ENCODE results near the gene PLCB4.
"Not testable (repeated sequence)": the region's sequence is repeated elsewhere in the genome, so short reads cannot be mapped to it uniquely, and the experiment has no call there.

The PLCB4 gene

DNA sequence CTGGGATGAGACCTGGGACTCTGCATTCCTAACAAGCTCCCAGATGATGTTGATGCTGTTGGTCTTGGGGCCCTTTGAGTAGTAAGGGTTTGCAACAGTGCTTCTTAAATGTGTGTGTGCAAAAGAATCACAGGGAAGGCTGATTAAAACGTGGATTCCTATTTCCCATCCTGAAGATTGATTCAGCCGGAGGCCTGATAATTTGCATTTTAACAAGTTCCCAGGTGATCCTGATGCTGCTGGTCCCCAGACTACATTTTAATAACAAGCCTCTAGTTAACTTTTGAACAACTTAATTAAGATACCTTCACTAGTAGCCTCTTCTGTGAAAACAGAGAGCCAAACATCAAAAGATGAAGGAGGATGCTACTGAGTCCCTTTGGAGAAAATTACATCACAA lies 289.1 kb downstream of the PLCB4 start:
- DNase-seq (ENCODE audit: insufficient read length, low spot score): no peak
- FAIRE-seq: no peak
- TF ChIP-seq POLR2A (IDR thresholded peaks at IDR 0.05; ENCODE audit: low read depth, low read length): no peak

DNA sequence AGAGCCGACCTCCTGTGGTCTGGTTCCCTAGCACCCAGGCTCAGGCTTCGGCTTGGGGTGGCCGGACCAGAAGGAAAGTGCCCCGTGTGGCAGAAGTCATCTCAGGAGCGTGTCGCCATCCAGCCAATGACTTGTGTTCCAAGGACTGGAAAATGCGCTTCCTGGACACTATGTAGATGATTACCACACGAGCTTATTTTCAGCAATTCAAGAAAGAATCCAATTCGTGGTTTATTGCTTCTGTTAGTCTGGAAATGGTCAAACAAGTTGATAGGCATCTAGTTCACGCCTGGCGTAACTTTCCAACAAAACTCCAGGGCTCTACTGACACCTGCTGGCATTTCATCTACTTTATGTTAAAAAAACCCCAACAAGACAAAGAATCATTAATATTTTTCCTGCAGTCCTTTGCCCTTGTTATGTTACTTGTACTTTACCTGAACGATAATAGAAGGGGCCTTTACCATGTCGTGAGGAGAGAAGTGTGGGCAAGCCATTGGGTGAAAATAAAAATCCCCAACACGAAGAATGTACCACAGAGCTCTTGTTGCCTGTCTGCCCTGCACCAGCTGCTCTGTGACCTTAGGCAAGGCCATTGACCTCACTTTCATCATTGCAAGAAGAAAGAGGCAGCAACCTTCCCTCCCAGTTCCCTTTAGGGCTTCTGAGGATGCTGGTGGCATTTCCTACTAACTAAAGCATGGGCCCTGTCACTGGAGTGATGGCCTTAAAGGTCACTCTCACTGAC lies 290.8 kb downstream of the PLCB4 start:
- no peak for DNase-seq (ENCODE audit: insufficient read length, low spot score)
- no peak for TF ChIP-seq POLR2A (IDR thresholded peaks at IDR 0.05; ENCODE audit: low read depth, low read length)
- no peak for FAIRE-seq

DNA sequence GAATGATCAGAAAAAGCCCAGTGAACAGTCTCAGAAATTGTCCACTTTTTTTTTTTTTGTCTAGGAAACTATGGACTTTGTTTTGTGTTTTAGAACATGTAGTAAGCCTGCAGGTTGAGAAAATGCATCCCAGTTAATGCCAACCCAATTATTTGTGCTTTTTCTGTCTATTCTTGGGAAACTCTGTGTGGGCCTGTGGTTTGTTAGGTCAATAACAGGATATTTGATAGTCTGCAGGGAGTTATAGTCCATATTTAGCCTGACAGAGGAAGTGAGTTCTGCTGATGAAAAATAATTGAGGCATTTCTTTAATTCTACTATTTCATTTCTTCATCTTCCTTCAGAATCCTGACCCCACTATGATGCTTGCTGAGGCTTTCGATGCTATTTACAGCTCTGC lies 291.5 kb downstream of the PLCB4 start:
- TF ChIP-seq POLR2A (IDR thresholded peaks at IDR 0.05; ENCODE audit: low read depth, low read length): no peak
- DNase-seq (ENCODE audit: insufficient read length, low spot score): no peak
- FAIRE-seq: no peak

DNA sequence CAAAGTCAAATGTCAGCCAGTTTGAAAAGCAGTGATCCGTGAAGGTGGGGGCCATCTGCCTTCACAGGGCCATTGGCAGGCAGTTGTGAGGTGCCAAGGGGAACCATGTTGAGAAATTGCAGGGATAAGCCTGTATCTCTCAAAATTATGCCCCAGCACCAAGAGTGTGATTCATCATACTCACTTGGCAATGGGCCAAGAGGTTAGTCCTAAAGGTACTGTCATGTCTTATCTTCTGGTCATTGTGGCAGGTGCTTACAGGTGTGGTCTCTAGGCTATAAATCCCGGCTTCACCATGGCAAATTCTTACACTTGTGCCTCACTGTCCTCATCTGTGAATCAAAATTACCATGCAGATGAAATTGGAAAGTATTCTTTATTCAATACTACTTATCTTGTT lies 294.8 kb downstream of the PLCB4 start:
- TF ChIP-seq POLR2A (IDR thresholded peaks at IDR 0.05; ENCODE audit: low read depth, low read length): no peak
- no peak for FAIRE-seq
- DNase-seq (ENCODE audit: insufficient read length, low spot score): no peak

DNA sequence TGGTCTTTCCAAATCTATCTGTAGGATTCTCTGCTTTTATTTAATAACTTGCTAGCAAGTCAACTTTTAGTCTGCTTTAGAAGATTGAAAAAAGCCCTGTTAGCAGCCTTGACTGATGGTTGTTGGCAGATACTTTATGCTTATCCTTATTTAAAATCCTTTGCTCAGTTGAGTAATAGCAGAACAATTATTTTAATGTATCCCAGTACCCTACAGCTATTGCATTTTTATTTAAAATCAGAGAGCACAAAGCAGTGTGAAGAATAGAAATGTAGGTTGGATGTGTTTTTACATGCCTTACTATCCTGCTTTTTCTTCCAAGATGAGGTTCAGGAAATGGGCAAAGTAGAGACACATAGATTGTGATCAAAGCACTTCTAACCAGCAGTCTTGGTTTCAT lies 298.4 kb downstream of the PLCB4 start:
- DNase-seq (ENCODE audit: insufficient read length, low spot score): no peak
- no peak for TF ChIP-seq POLR2A (IDR thresholded peaks at IDR 0.05; ENCODE audit: low read depth, low read length)
- FAIRE-seq: no peak

DNA sequence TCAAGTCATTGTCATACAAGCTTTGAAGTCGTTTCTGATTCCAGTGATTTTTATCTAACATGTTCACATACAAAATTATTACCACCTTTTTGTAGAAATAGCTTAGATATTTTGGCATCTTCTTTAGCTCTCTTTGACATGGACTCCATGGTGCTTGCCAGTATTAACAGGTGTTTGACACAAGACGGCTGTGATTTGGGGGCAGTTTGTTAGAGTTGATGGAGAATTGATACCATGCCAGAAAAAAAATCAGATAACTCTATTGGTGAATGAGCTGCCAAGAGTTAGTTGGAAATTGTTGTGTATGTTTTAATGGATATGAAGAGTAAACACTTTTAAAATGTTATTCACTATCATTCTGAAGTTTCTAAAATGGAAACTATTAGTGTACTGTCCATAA lies 298.9 kb downstream of the PLCB4 start:
- TF ChIP-seq POLR2A (IDR thresholded peaks at IDR 0.05; ENCODE audit: low read depth, low read length): no peak
- DNase-seq (ENCODE audit: insufficient read length, low spot score) (no peak), FAIRE-seq (no peak)

DNA sequence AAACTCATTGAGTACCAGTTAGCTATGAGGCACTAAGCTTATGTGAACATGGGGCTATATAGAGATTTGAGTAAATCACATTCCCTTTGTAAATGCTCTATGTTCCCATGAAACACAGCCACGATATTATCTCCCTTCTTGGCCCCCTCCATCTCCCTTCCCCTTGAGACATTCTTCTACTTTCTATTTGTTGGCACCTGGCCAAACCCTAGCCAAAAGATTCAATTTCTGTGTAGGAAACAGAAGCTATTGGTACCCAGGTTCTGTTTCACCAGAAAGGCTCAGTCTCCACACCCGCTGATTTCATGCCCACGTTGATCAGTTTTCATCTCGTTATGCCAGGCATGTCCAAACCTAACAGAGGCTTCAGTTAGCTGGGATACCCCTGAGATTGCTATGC lies 300.0 kb downstream of the PLCB4 start:
- DNase-seq (ENCODE audit: insufficient read length, low spot score) (no peak), FAIRE-seq (no peak)

DNA sequence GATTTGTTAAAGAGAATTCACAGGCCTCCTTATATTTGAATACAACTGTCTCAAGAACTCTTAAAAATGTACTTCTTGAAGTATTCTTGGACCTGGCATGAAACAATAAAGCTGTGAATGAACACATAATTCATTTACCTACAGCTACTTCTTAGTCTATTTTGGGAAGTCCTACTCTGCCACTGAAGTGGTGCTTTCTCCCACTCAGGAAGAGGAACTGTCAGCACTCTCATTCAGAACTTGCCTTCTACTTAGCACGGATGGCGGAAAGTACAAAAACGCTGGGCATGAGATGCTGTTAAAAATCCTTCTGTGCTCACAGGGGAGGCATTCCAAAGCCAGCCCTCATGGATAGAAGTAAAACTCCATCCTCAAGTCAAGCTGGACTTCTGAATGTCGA lies 300.7 kb downstream of the PLCB4 start:
- TF ChIP-seq POLR2A (IDR thresholded peaks at IDR 0.05; ENCODE audit: low read depth, low read length): no peak
- FAIRE-seq (no peak), DNase-seq (ENCODE audit: insufficient read length, low spot score) (no peak)

More for the DNA sequence above, 300.0 kb downstream of the PLCB4 start:
- no peak for TF ChIP-seq POLR2A (IDR thresholded peaks at IDR 0.05; ENCODE audit: low read depth, low read length)

DNA sequence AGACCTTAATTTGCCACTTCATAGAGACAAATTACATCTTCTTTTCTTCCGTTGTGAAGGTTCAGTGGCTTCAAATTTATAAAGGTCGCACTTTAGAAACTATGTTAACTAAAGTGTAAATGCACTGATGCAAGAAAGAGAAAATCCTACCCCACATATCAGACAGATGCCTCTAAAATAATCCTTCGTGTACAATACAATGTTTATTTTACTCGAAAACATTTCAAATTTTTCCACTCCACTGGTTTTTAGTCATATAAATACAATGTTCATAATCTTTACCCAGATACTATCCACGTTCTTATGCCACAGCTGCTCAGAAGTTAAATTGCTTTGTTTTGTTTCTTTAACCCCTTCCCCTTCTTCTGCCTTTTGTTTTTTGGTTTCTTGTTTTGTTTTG lies 305.2 kb downstream of the PLCB4 start:
- DNase-seq (ENCODE audit: insufficient read length, low spot score) (no peak), FAIRE-seq (no peak)
- no peak for TF ChIP-seq POLR2A (IDR thresholded peaks at IDR 0.05; ENCODE audit: low read depth, low read length)

DNA sequence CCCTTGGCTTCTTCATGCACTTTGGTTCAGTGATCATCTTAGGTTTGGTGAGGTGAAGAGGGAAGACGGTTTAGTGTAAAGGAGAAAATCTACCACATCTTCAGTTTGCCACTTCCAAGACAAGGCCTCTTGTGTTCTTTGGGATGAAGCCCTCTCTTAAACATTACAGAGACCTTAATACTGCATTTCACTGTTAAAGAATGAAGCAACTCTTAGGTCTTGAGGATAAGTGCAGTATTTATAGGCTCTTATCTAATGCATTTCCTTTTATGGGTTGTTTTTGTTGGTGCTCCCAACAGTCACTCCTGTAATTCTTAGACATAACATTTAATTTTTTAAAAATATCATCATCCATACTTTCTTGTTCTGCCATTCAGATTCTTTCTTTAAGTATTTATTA lies 305.6 kb downstream of the PLCB4 start:
- no peak for DNase-seq (ENCODE audit: insufficient read length, low spot score)
- no peak for FAIRE-seq
- no peak for TF ChIP-seq POLR2A (IDR thresholded peaks at IDR 0.05; ENCODE audit: low read depth, low read length)

DNA sequence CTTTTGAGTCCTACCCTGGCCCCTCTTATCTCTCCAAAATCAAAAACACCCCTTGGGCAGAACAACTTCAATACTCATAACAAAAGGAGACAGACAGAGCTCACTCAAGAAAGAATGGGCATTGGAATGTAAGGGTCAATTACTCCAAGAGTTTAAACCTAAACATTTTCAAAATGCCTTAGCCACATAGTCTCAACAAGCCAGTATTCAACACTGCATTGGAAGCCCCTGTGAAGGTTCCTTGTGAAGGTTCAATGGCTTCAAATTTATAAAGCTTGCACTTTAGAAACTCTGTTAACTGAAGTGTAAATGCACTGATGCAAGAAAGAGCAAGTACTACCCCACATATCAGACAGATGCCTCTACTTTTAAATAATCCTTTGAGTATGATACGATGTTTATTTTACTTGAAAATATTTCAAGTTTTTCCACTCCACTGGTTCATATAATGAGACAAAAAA lies 306.4 kb downstream of the PLCB4 start:
- TF ChIP-seq POLR2A (IDR thresholded peaks at IDR 0.05; ENCODE audit: low read depth, low read length): no peak
- DNase-seq (ENCODE audit: insufficient read length, low spot score) (no peak), FAIRE-seq (no peak)

DNA sequence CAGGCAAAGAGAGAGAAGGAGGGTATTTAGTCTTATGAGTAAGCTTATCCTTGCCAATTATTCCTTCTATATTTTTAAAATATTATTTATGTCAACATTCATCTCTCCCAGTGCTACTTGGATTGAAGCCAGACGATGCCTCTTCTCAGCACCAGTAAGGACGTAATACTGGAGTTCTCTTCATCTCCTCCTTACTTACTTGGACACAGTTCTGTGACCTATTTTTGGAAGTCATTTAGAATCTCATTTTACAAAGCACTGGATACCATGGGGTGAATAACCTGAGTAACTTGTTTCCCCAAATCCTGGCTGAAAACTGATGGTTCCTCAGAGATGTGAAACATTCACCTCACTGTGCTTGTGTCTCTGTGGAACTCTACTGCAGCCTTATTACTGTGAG lies 308.1 kb downstream of the PLCB4 start:
- TF ChIP-seq POLR2A (IDR thresholded peaks at IDR 0.05; ENCODE audit: low read depth, low read length): no peak
- FAIRE-seq: no peak
- no peak for DNase-seq (ENCODE audit: insufficient read length, low spot score)

DNA sequence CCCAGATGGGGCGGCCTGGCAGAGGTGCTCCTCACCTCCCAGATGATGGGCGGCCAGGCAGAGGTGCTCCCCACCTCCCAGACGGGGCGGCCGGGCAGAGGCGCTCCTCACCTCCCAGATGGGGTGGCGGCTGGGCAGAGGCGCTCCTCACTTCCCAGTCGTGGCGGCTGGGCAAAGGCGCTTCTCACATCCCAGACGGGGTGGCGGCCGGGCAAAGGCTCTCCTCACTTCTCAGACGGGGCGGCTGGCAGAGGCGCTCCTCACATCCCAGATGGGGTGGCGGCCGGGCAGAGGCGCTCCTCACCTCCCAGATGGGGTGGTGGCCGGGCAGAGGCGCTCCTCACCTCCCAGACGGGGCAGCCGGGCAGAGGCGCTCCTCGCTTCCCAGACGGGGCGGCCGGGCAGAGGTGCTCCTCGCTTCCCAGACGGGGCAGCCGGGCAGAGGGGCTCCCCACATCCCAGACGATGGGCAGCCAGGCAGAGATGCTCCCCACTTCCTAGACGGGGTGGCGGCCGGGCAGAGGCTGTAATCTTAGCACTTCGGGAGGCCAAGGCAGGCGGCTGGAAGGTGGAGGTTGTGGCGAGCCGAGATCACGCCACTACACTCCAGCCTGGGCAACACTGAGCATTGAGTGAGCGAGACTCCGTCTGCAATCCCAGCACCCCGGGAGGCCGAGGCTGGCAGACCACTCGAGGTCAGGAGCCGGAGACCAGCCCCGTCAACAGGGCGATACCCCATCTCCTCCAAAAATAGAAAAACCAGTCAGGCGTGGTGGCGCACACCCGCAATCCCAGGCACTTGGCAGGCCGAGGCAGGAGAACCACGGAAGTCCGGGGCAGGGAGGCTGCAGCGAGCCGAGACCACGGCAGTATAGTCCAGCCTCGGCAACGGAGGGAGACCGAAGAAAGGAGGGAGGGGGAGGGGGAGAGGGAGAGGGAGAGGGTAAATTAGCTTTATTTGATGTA lies 316.7 kb downstream of the PLCB4 start:
- not testable (repeated sequence) for DNase-seq (ENCODE audit: insufficient read length, low spot score); FAIRE-seq

DNA sequence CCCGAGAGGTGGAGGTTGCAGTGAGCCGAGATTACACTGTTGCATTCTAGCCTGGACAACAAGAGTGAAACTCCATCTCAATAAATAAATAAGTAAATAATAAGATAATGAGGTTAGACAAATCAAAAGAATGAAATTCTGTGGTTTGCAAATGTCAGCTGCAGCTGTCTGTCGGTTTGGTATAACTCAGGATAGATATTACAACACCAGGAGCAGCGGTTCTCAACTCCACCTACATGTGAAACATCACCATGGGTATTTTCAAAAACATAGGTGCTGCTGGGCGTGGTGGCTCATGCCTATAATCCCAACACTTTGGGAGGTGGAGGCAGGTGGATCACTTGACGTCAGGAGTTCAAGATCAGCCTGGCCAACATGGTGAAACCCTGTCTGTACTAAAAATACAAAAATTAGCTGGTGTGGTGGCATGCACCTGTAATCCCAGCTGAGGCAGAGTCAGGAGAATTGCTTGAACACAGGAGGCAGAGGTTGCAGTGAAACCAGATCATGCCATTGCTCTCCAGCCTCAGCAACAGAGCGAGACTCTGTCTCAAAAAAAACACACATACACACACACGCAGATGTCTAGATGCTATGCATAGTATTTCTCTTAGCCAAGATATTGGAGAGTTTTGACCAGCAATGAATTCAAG lies 319.4 kb downstream of the PLCB4 start:
- no peak for TF ChIP-seq POLR2A (IDR thresholded peaks at IDR 0.05; ENCODE audit: low read depth, low read length)
- FAIRE-seq (no peak), DNase-seq (ENCODE audit: insufficient read length, low spot score) (no peak)
